ENCODE results near the gene SLC9A9. TPM values are rescaled to one million over a fixed set of nuclear protein-coding genes. Genes with fewer than 3 reads are reported as not detected.

Gene SLC9A9
- total RNA-seq, 1 donor from 2014 or later: 3.0 TPM

- DNase-seq (ENCODE audit: low read depth): no peak
- no peaks in the 10 kb centered on the region for H3K27me3 ChIP-seq (ENCODE audit: control insufficient read depth, insufficient read depth, low read length)
- H3K4me3 ChIP-seq (ENCODE audit: low read depth, low read length): no peak overlapping the region
- TF ChIP-seq CTCF (IDR thresholded peaks at IDR 0.05; ENCODE audit: insufficient read depth, low read length, poor library complexity, severe bottlenecking): no peak
- no peaks in the 10 kb centered on the region for H3K36me3 ChIP-seq (ENCODE audit: control insufficient read depth, insufficient read depth, low read length)
These were observed 299.3 kb downstream of the SLC9A9 start for GRCh38 chr3:143548861-143549497.

GRCh38 chr3:143548393-143548792 is 299.9 kb downstream of the SLC9A9 start:
- H3K27me3 ChIP-seq (ENCODE audit: control insufficient read depth, insufficient read depth, low read length): no peaks in the 10 kb centered on the region
- no peak for DNase-seq (ENCODE audit: low read depth)
- H3K36me3 ChIP-seq (ENCODE audit: control insufficient read depth, insufficient read depth, low read length): no peaks in the 10 kb centered on the region
- TF ChIP-seq CTCF (IDR thresholded peaks at IDR 0.05; ENCODE audit: insufficient read depth, low read length, poor library complexity, severe bottlenecking): no peak
- no peak overlapping the region for H3K4me3 ChIP-seq (ENCODE audit: low read depth, low read length)

- DNase-seq (ENCODE audit: low read depth): no peak
- no peak for TF ChIP-seq CTCF (IDR thresholded peaks at IDR 0.05; ENCODE audit: insufficient read depth, low read length, poor library complexity, severe bottlenecking)
These were observed 309.7 kb downstream of the SLC9A9 start for GRCh38 chr3:143538577-143538981.

GRCh38 chr3:143538061-143538460 is 310.2 kb downstream of the SLC9A9 start:
- no peak for DNase-seq (ENCODE audit: low read depth)
- TF ChIP-seq CTCF (IDR thresholded peaks at IDR 0.05; ENCODE audit: insufficient read depth, low read length, poor library complexity, severe bottlenecking): no peak
- no peaks in the 10 kb centered on the region for H3K27me3 ChIP-seq (ENCODE audit: control insufficient read depth, insufficient read depth, low read length)
- no peak overlapping the region for H3K4me3 ChIP-seq (ENCODE audit: low read depth, low read length)
- H3K36me3 ChIP-seq (ENCODE audit: control insufficient read depth, insufficient read depth, low read length): no peaks in the 10 kb centered on the region

More at GRCh38 chr3:143538577-143538981, 309.7 kb downstream of the SLC9A9 start:
- Histone ChIP-seq H3K27me3 (ENCODE audit: control insufficient read depth, insufficient read depth, low read length) (no peaks in the 10 kb centered on the region), H3K4me3 (ENCODE audit: low read depth, low read length) (no peak overlapping the region), H3K36me3 (ENCODE audit: control insufficient read depth, insufficient read depth, low read length) (no peaks in the 10 kb centered on the region)

- H3K36me3 ChIP-seq (ENCODE audit: control insufficient read depth, insufficient read depth, low read length): no peaks in the 10 kb centered on the region
- no peak overlapping the region for H3K4me3 ChIP-seq (ENCODE audit: low read depth, low read length)
These were observed 311.3 kb downstream of the SLC9A9 start for GRCh38 chr3:143536817-143537535.

More at GRCh38 chr3:143536817-143537535, 311.3 kb downstream of the SLC9A9 start:
- H3K27me3 ChIP-seq (ENCODE audit: control insufficient read depth, insufficient read depth, low read length): no peaks in the 10 kb centered on the region
- no peak for TF ChIP-seq CTCF (IDR thresholded peaks at IDR 0.05; ENCODE audit: insufficient read depth, low read length, poor library complexity, severe bottlenecking)
- DNase-seq (ENCODE audit: low read depth): no peak
